SK-N-MC (cell line): Measurements from ENCODE around the gene MTO1.
"Not testable (repeated sequence)": the region's sequence is repeated elsewhere in the genome, so short reads cannot be mapped to it uniquely, and the experiment has no call there.

Experiments
- DNase-seq: peaks from one replicate; pipeline ENCODE4 v3.0.0-alpha.2; 2011; ENCODE audit warnings: low read depth, low spot score
- H3K27ac ChIP-seq: fragments of 200-600 bp; sonication (generic); 2 replicates; pipeline ENCODE4 v1.5.1; 2016; ENCODE audit warnings: mixed run types
- H3K36me3 ChIP-seq: fragments of 200-600 bp; sonication (generic); 2 replicates; pipeline ENCODE4 v1.6.1; 2017; ENCODE audit warnings: antibody characterized with exemption, low read length, mixed read lengths; ENCODE audit not compliant: insufficient read depth
- H3K4me3 ChIP-seq: fragments of 200-600 bp; sonication (generic); 2 replicates; pipeline ENCODE4 v1.5.1; 2016
- H3K9ac ChIP-seq: fragments of 200-600 bp; sonication (generic); 2 replicates; pipeline ENCODE4 v1.8.0; 2017; ENCODE audit warnings: mixed run types, mixed read lengths; ENCODE audit not compliant: insufficient read length
- H3K9me3 ChIP-seq: fragments of 200-600 bp; sonication (generic); 2 replicates; pipeline ENCODE4 v1.6.1; 2017; ENCODE audit warnings: low read depth, mild to moderate bottlenecking, antibody characterized with exemption, low read length, moderate library complexity, mixed read lengths
- EZH2 ChIP-seq: fragments of 200-600 bp; sonication (generic); IDR thresholded peaks from one replicate; pipeline ENCODE4 v1.6.1; 2017; ENCODE audit warnings: antibody characterized with exemption
- FOXP2 ChIP-seq: optimal IDR thresholded peaks from 2 replicates; pipeline ENCODE3; 2011; ENCODE audit warnings: mild to moderate bottlenecking, moderate library complexity; ENCODE audit not compliant: insufficient read depth; ENCODE audit errors: extremely low read length, control extremely low read depth
- POLR2AphosphoS5 ChIP-seq: IDR thresholded peaks from 2 replicates; pipeline ENCODE4 v1.6.1; 2012; ENCODE audit warnings: mild to moderate bottlenecking, low read depth, low read length, borderline replicate concordance

The MTO1 gene

DNA sequence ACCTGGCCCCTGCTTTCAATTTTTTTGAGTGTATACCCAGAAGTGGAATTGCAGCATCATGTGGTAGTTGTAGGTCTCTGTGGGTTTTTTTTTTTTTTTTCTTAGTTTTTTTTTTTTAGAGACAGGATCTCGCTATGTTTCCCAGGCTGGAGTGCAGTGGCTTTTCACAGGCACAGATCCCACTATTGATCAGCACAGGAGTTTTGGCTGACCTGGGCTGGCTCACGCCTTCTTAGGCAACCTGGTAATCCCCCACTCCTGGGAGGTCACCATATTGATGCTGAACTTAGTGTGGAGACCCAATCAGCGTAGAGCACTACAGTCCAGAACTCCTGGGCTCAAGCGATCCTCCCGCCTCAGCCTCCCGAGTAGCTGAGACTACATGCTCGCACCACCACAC lies 25.9 kb downstream of the MTO1 start:
- no peaks in the 10 kb centered on the region for H3K9me3 ChIP-seq
- no peak overlapping the region for H3K27ac ChIP-seq
- H3K36me3 ChIP-seq, result peaks cover 78% of the 10 kb centered on the region
- TF ChIP-seq EZH2 (no peak), FOXP2 (no peak), POLR2AphosphoS5 (no peak)
- no peak overlapping the region for H3K4me3 ChIP-seq
- DNase-seq, result no peak
- no peak overlapping the region for H3K9ac ChIP-seq

DNA sequence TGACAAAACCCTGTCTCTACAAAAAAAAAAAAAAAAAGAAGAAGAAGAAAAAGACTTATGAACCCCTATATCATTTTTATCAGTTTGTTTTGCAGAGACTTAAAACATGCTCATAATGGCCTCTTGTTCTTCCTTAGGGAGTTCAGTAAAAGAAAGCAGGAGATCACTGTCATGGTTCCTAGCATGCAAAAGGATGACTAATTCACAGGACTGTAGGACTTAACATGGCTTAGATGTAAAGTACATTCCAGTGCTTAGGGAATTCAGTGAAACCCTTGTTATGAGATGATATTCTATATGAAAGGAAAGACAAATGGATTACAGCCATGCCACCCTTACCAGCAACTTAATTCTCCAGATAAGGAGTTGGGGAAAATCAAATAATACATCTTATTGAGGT lies 29.8 kb downstream of the MTO1 start:
- no peak for DNase-seq
- Histone ChIP-seq H3K36me3 (peaks cover 69% of the 10 kb centered on the region), H3K9ac (no peak overlapping the region), H3K27ac (no peak overlapping the region), H3K9me3 (no peaks in the 10 kb centered on the region), H3K4me3 (no peak overlapping the region)
- TF ChIP-seq EZH2 (no peak), FOXP2 (no peak)

DNA sequence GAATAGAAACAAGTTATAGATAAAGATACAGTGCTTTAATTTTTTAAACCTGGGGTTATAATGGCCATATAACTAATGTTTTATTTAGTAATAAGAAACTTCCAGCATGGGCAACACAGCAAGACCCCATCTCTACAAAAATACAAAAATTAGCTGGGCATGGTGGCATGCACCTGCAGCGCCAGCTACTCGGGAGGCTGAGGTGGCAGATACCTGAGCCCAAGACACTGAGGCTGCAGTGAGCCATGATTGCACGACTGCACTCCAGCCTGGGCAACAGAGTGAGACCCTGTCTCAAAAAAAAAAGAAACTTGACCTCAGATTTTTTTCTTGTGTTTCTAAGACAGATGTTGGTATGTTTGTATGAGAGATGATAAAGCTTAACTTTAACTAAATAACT lies 36.4 kb downstream of the MTO1 start:
- no peak for DNase-seq
- Histone ChIP-seq H3K9me3 (no peaks in the 10 kb centered on the region), H3K36me3 (peaks cover 65% of the 10 kb centered on the region), H3K27ac (no peak overlapping the region), H3K4me3 (no peak overlapping the region), H3K9ac (no peak overlapping the region)
- TF ChIP-seq FOXP2, result no peak
- TF ChIP-seq EZH2, result no peak
- no peak for TF ChIP-seq POLR2AphosphoS5

DNA sequence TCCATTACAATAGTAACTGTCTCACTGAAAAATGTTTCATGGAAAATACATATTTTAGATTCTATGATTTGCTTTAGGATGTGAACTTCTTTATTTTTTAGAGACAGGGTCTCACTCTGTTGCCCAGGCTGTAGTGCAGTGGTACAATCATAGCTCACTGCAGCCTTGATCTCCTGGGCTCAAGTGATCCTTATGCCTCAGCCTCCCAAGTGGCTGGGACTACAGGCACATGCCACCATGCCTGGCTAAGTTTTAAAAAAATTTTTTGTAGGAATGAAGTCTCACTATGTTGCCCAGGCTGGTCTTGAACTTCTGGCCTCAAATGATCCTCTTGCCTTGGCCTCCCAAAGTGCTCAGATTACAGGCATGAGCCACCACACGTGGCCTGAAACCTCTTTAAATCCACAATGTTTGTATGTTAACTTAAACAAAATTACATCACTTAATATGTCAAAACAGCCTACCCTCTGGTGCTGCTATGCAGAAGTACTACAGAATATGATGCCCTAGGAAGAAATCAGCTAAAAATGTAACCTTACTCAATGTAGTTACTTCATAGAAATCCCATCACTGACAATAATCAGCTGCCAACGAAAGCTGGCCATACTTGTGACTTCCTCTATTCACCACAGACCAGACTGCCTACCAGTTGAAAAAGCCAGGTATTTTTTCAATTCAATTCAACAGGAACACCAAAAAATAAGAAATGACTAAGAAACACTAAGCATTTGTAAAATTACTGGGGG lies 41.7 kb downstream of the MTO1 start:
- Histone ChIP-seq H3K4me3 (no peak overlapping the region), H3K9me3 (no peaks in the 10 kb centered on the region), H3K9ac (no peak overlapping the region), H3K27ac (peak overlapping the region; percentile 56; the same call in 1 of the 2 replicates), H3K36me3 (peaks cover 47% of the 10 kb centered on the region)
- DNase-seq, result no peak
- TF ChIP-seq POLR2AphosphoS5 (no peak), EZH2 (no peak), FOXP2 (no peak)

DNA sequence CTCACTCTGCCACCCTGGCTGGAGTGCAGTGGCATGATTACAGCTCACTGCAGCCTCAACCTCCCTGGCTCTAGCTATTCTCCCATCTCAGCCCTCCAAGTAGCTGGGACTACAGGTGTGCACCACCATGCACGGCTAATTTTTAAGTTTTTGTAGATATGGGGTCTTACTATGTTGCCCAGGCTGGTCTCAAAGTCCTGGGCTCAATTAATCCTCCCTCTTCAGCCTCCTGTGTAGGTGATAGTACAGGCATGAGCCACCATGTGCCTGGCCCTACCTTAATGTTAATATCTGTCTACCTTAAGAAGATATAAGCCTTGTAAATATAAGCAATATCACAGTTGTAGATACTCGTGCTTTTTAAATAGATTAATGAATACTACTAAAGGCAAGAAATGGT lies 42.6 kb downstream of the MTO1 start:
- Histone ChIP-seq H3K27ac (no peak overlapping the region), H3K9ac (no peak overlapping the region), H3K36me3 (peaks cover 37% of the 10 kb centered on the region), H3K9me3 (no peaks in the 10 kb centered on the region), H3K4me3 (no peak overlapping the region)
- TF ChIP-seq EZH2 (no peak), POLR2AphosphoS5 (no peak), FOXP2 (no peak)
- DNase-seq, result no peak

DNA sequence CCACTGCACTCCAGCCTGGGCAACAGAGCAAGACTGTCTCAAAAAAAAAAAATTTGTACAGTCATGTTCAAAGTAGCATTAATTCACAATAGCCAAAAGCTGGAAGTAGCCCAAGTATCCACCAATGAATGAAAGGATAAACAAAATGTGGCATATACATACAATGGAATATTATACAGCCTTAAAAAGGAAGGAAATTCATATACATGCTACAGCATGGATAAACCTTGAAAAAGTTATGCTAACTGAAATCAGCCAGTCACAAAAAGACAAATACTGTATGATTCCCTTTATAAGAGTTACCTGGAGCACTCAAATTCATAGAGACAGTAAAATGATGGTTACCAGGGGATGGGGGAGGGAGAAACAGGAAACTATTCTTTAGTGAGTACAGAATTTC lies 43.6 kb downstream of the MTO1 start:
- Histone ChIP-seq H3K36me3 (peaks cover 27% of the 10 kb centered on the region), H3K9me3 (no peaks in the 10 kb centered on the region), H3K27ac (no peak overlapping the region), H3K9ac (no peak overlapping the region), H3K4me3 (no peak overlapping the region)
- TF ChIP-seq EZH2, result no peak
- no peak; the same call in 1 of the 2 replicates for TF ChIP-seq POLR2AphosphoS5
- TF ChIP-seq FOXP2, result no peak
- DNase-seq, result no peak

DNA sequence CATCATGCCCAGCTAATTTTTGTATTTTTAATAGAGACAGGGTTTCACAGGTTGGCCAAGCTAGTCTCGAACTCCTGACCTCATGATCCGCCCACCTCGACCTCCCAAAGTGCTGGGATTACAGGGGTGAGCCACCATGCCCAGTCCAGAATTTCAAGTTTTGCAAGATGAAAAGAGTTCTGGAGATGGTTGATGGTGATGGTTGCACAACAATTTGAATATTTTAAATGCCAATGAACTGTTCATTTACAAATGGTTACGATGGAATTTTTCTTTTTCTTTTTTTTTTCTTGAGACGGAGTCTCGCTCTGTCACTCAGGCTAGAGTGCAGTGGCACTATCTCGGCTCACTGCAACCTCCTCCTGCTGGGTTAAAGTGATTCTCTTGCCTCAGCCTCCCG lies 44.2 kb downstream of the MTO1 start:
- not testable (repeated sequence) for H3K9me3 ChIP-seq, H3K27ac ChIP-seq, DNase-seq, H3K4me3 ChIP-seq, H3K9ac ChIP-seq
- peaks cover 23% of the 10 kb centered on the region for H3K36me3 ChIP-seq

DNA sequence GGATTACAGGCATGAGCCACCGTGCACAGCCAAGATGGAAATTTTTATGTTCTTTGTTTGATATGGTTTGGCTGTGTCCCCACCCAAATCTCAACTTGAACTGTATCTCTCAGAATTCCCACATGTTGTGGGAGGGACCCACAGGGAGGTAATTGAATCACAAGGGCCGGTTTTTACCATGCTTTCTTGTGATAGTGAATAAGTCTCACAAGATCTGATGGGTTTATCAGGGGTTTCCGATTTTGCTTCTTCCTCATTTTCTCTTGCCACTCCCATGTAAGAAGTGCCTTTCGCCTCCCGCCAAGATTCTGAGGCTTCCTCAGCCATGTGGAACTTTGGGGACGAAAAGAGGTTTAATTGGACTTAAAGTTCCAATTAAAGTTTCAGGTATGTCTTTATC lies 44.7 kb downstream of the MTO1 start:
- DNase-seq, result no peak
- H3K9ac ChIP-seq, result no peak overlapping the region
- no peak for TF ChIP-seq EZH2
- TF ChIP-seq FOXP2, result no peak
- no peak for TF ChIP-seq POLR2AphosphoS5
- H3K27ac ChIP-seq, result no peak overlapping the region
- H3K9me3 ChIP-seq, result no peaks in the 10 kb centered on the region
- peaks cover 17% of the 10 kb centered on the region for H3K36me3 ChIP-seq
- no peak overlapping the region for H3K4me3 ChIP-seq

DNA sequence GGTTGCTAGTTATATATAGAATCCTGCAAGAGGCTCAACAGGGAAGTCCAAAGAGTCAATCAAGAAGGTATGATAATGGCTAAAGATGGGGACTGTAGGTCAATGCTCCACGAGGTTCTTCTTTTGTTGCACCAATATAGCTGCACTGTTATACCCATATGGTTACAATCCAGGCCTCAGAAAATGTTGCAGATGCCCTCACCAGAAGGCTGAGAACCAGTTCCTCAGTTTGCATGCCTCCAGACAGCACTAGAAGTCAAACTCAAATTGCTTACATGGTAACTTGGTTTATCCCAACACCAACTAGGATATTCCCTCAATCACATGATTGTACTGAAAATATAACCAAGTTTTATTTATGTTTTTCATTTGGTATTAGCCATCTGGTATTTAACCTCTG lies 47.2 kb downstream of the MTO1 start:
- Histone ChIP-seq H3K27ac (peak overlapping the region; percentile 37), H3K36me3 (peaks cover 6% of the 10 kb centered on the region), H3K9ac (no peak overlapping the region), H3K4me3 (no peak overlapping the region), H3K9me3 (no peaks in the 10 kb centered on the region)
- DNase-seq, result no peak
- TF ChIP-seq FOXP2, result no peak
